Measurements from ENCODE around the gene TBCD.
"Not testable (repeated sequence)": the region's sequence is repeated elsewhere in the genome, so short reads cannot be mapped to it uniquely, and the experiment has no call there.

TBCD gene

GRCh38 chr17:82940226-82941020 lies 188.6 kb downstream of the TBCD start:
- no peak for DNase-seq (ENCODE audit: low spot score)

DNA sequence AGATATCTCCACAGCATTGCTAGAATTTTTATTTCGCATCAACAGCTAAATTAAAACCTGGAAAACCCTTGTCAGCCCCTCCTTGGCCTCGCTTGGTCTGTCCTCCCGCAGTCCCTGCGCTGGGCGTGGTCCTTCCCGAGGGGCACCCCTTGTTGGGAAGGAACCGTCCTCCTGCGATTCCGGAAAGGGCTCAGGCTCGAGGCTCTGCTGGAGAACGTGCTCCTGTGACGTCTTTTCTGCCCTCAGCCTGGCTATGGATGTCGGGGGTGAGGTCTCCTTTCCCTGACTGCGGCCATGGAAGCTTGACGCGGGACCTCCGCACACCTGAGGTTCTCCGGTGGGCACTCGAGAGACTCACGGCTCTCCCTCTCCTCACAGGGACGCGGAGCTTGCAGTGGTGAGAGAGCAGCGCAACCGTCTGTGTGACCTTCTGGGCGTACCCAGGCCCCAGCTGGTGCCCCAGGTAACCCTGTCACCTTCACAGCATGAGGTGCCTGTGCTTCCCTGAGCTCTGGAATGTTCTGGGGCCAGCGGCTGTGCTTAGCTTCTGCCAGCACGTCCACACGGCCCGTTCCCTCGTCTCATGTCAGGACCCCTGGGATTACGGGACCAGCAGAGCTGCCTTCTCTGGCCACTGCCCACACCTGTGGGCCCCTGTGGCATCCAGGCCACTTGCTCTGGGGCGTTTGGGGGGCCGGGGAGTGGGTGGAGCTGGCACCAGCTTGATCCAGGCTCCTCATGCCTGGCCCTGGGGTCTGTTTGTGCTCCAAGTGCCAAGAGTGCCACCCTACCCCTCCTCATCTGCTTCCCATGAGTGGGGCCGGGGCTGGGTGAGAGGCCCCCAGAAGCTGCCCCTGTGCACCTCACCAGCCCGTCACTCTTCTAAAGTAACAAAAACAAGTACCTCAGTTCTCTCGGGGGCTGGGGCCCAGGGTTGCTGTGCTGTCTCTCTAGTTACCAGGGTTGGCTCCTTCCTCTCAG lies 189.4 kb downstream of the TBCD start:
- no peak for DNase-seq (ENCODE audit: low spot score)

GRCh38 chr17:82942166-82943130 lies 190.6 kb downstream of the TBCD start:
- DNase-seq (ENCODE audit: low spot score) = no peak

GRCh38 chr17:82943339-82943738 lies 191.5 kb downstream of the TBCD start:
- no peak for DNase-seq (ENCODE audit: low spot score)

DNA sequence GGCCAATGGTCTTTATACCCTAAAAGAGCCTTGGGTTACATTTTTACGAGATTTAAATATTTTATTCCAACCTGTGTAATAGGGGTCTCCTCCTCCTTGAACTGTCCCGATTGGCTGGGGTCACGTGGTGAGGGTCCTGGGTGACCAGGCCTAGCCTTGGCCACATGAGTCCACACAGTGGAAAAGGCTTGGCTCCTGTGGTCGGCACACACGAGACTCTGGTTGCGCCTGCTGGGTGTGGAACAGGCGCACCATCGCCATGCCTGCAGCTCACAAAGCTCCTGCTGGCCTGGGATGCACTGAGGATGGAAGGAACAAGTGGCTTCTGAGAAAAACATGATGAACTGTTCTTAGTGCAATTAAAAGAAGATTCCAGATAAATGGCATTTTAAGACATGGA lies 191.9 kb downstream of the TBCD start:
- no peak for DNase-seq (ENCODE audit: low spot score)

DNA sequence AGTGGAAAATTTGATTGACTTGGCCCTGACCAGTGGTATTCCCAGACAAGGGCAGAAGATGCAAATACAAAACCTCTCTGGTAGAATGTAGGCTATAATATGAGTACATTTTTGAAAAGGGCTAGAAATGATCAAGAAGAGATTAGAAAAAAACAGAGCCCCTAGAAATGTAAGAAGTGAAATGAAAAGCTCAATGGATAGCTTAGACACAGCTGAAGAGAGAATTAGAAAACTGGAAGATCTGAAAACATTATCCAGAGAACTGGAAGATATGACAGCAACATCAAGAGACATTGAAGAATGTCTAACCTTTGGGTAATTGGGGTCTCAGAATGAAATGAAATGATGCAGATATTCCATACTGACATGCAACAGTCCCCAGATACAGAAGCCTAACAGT lies 193.1 kb downstream of the TBCD start:
- DNase-seq (ENCODE audit: low spot score) = no peak

DNA sequence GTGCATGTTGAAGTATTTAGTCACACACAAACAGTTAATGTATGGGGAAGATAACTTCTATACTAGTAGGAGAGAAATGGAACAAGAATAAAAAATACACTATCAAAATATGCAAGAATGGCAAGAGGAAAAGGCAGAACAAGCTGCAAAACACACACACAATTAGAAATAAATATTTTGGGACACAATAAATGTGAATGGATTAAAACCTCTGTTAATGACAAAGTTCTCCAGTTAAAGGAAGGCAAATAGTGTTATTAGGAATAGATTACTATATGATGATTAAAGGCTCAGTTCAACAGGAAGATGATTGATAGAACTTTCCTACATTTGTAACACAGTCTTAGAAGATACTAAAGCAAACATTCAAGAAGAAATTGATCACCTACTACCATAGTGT lies 194.2 kb downstream of the TBCD start:
- no peak for DNase-seq (ENCODE audit: low spot score)

- no peak for DNase-seq (ENCODE audit: low spot score)
These were observed 195.5 kb downstream of the TBCD start for GRCh38 chr17:82947051-82947991.

DNA sequence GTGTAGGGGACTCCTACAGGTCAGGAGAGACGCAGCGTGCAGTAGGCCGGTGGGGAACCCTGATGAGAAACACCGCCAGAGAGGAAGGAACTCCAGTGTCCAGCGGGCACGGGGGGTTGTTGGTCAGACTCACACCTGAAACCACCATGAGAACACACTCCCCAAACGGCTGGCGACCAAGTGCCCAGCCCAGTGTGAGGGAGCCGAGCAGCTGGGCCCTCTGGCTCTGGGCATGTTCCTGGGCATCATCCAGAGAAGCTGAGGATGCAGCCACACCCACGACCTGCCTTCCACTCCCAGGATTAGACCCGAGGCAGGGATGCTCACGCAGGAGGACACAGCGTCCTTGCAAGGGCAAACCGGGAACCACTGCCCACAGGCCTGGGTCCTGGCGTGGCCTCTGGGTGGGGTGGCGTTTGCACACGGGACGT lies 196.2 kb downstream of the TBCD start:
- DNase-seq (ENCODE audit: low spot score) = no peak

- DNase-seq (ENCODE audit: low spot score) = no peak
These were observed 197.1 kb downstream of the TBCD start for GRCh38 chr17:82948957-82949356.

DNA sequence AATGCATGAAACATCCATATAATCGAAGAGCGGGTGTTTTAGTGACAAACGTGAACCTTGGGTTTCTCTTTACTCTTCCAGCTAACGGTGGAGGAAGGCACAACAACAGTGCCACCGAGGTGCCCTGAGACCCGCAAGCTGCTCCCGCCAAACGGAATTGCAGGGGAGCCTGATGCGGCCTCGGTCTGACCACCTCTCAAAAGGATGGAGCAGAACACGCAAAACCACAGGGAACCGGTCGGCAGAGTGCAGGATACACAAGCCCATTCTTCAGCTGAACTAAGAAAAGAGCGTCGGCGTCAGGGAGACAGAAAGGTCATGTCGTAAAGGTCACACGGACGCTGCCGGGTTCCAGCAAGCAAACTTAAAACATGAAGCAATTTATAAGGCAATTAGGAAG lies 197.5 kb downstream of the TBCD start:
- DNase-seq (ENCODE audit: low spot score) = no peak

DNA sequence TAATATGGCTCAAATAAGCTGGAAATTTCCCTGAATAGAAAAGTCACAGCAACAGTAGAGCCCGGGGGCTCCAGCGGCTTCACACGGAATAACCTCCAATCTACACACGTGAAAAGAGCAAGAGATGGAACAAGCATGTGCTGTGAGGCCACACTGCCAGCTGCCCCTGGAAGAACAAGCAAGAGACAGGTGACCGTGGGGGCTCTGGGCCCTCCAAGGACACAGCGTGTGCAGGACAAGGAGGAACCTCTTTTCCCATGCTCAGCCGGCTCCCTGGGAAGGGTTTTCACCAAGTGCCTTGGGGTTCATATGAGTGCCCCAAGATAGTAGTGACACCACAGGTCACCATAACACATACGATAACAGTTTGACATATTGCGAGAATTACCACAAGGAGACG lies 198.1 kb downstream of the TBCD start:
- no peak for DNase-seq (ENCODE audit: low spot score)

- DNase-seq (ENCODE audit: low spot score) = no peak
These were observed 198.7 kb downstream of the TBCD start for GRCh38 chr17:82950525-82951102.

DNA sequence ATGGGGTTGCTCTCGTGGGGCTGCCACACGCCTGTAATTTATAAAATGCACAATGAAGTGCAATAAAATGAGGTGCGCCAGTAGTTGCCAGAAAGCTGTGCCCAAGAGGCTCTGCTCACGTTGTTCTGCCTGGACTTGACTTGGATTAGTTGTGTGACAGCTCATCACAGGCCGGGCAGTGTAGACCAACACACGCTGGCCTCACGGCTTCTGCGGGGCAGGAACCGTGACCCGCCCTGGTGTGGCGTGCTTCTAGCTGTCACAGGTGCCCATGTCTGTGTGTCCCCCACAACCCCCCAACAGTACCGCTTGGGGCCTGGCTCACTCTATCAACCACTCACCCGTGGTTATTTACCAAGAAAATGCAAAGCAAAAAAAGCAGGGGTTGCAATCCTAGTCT lies 200.2 kb downstream of the TBCD start:
- DNase-seq (ENCODE audit: low spot score) = no peak

GRCh38 chr17:82955106-82955505 lies 203.2 kb downstream of the TBCD start:
- DNase-seq (ENCODE audit: low spot score) = not testable (repeated sequence)

- DNase-seq (ENCODE audit: low spot score) = not testable (repeated sequence)
These were observed 203.8 kb downstream of the TBCD start for GRCh38 chr17:82955627-82956026.

- DNase-seq (ENCODE audit: low spot score) = no peak
These were observed 204.4 kb downstream of the TBCD start for GRCh38 chr17:82956146-82956725.

DNA sequence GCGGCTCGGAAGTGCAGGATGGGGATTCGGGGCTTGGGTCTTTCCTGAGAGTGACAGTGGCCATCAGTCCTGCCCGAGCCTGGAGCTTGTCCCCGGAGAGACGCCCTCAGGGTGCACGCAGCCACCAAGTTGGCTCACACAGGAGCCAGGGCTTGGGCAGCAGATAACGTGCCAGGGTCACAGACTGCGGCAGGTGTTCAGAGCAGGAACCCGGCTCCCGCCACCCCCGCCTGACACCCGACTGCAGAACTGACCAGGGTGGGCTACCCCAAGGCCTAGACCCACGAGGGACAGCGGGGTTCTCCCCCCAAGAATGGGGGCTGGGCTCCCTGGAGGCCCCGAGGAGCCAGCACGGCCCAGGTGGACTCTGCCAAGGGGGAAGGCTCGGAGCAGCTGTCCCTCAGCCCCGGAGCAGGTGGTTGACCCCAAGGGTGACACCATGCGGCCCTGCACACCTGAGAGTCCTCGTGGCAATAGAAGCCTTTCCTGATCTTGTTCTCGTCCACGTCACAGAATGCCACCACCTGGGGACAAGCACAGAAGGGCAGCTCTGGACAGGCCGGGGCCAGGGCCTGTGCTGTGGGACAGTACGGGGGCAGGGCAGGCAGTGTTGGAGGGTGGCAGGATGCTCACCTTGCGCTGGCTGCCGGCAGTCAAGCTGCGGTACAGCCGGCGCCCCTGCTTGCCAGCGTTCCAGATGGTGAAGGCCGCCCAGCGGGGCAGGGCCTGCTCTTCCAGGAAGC lies 205.0 kb downstream of the TBCD start:
- no peak for DNase-seq (ENCODE audit: low spot score)

- no peak for DNase-seq (ENCODE audit: low spot score)
These were observed 205.6 kb downstream of the TBCD start for GRCh38 chr17:82957469-82957795.
